Inflammatory macrophage (primary cell): ENCODE data around the gene BRD3.

Experiments used
- DNase-seq, 2 donors: peaks; one replicate each; pipeline ENCODE4 v3.0.0-alpha.2; 2020 to 2022

Gene BRD3

GRCh38 chr9:134053941-134054761 lies 13.7 kb downstream of the BRD3 start:
- DNase-seq, result no peak

GRCh38 chr9:134053401-134053871 lies 14.4 kb downstream of the BRD3 start:
- no peak for DNase-seq

- no peak for DNase-seq
These were observed 14.9 kb downstream of the BRD3 start for GRCh38 chr9:134052941-134053340.

- DNase-seq, result no peak
These were observed 15.3 kb downstream of the BRD3 start for GRCh38 chr9:134052491-134052890.

GRCh38 chr9:134051319-134051718 lies 16.5 kb downstream of the BRD3 start:
- DNase-seq, result no peak

GRCh38 chr9:134050726-134051125 lies 17.1 kb downstream of the BRD3 start:
- DNase-seq, result no peak

- no peak for DNase-seq
These were observed 17.8 kb downstream of the BRD3 start for GRCh38 chr9:134049772-134050588.

GRCh38 chr9:134049236-134049635 lies 18.6 kb downstream of the BRD3 start:
- DNase-seq, result no peak

GRCh38 chr9:134048582-134048968 lies 19.3 kb downstream of the BRD3 start:
- DNase-seq, result no peak

GRCh38 chr9:134047868-134048581 lies 19.8 kb downstream of the BRD3 start:
- no peak for DNase-seq

GRCh38 chr9:134046894-134047681 lies 20.7 kb downstream of the BRD3 start:
- DNase-seq, result no peak

GRCh38 chr9:134045841-134046544 lies 21.8 kb downstream of the BRD3 start:
- no peak for DNase-seq

GRCh38 chr9:134044944-134045343 lies 22.9 kb downstream of the BRD3 start:
- no peak for DNase-seq

- DNase-seq, result no peak
These were observed 24.3 kb downstream of the BRD3 start for GRCh38 chr9:134043531-134043988.

- DNase-seq, result no peak
These were observed 26.2 kb downstream of the BRD3 start for GRCh38 chr9:134041649-134041962.

- DNase-seq, result peak in 1 of 2 donors; percentile 23
These were observed 26.8 kb downstream of the BRD3 start for GRCh38 chr9:134040781-134041648.

GRCh38 chr9:134040176-134040565 lies 27.7 kb downstream of the BRD3 start:
- no peak for DNase-seq

GRCh38 chr9:134039386-134040175 lies 28.2 kb downstream of the BRD3 start:
- no peak for DNase-seq

GRCh38 chr9:134037641-134038040 lies 30.2 kb downstream of the BRD3 start:
- no peak for DNase-seq

GRCh38 chr9:134036130-134036529 lies 31.7 kb downstream of the BRD3 start:
- no peak for DNase-seq
